ENCODE data around the gene MVB12B. TPM values are rescaled to one million over a fixed set of nuclear protein-coding genes. Genes with fewer than 3 reads are reported as not detected.

MVB12B gene
- total and polyA plus RNA-seq, 2 of the 4 experiments (the other 2 are of a cell fraction) = 2.0 to 4.0 TPM

- no peak overlapping the region for H4K8ac ChIP-seq (ENCODE audit: low read depth in 2 of 2, low read length in 2 of 2)
- H3K79me1 ChIP-seq (ENCODE audit: low read depth in 1 of 2, low read length in 2 of 2) = no peaks in the 10 kb centered on the region
- ChIA-PET CTCF (no interaction called here), POLR2A (ENCODE audit: unreplicated experiment) (no interaction called here)
- H3K9ac ChIP-seq (ENCODE audit: low read depth, low read length) = no peak overlapping the region
- no peak overlapping the region for H2AK5ac ChIP-seq (ENCODE audit: low read depth, low read length)
- DNase-seq = no peak
- intact Hi-C loops (cut with micrococcal nuclease) = no loop called here
- H3K4ac ChIP-seq (ENCODE audit: low read depth, low read length) = no peak overlapping the region
- no peak overlapping the region for H3K56ac ChIP-seq (ENCODE audit: extremely low read depth, insufficient read depth, low read length)
- H3K27me3 ChIP-seq (ENCODE audit: control insufficient read depth, insufficient read depth, low read length) = no peaks in the 10 kb centered on the region
- no TSS peak for BruUV-seq (replicated peaks)
- dilution Hi-C loops (cut with HindIII; ENCODE audit: low sequenced_read_pairs, unreplicated experiment) = no loop called here
- H3K27ac ChIP-seq (ENCODE audit: insufficient read depth, low read length) = no peak overlapping the region
- no peak overlapping the region for H3K23ac ChIP-seq (ENCODE audit: low read depth, low read length)
- H3K9me1 ChIP-seq (ENCODE audit: insufficient read depth, low read length) = no peaks in the 10 kb centered on the region
- no peak overlapping the region for H2BK20ac ChIP-seq (ENCODE audit: low read depth, low read length)
- H4K91ac ChIP-seq (ENCODE audit: insufficient read depth, low read depth, low read length) = no peak overlapping the region
- no peak overlapping the region for H2AFZ ChIP-seq (replicated peaks; ENCODE audit: low read length, poor library complexity)
- no peak overlapping the region for H3K4me3 ChIP-seq (ENCODE audit: insufficient read depth, low read depth, low read length)
- no peak for TF ChIP-seq SMC3 (IDR thresholded peaks at IDR 0.05; ENCODE audit: low read depth, low read length)
- H4K5ac ChIP-seq (ENCODE audit: low read depth, low read length) = no peak overlapping the region
- no peak overlapping the region for H3K18ac ChIP-seq (ENCODE audit: low read depth, low read length)
- H3K4me1 ChIP-seq (ENCODE audit: control insufficient read depth, insufficient read depth, low read length) = peaks cover 2% of the 10 kb centered on the region; the same call in 1 of the 2 replicates
- H3K36me3 ChIP-seq (ENCODE audit: control insufficient read depth, insufficient read depth, low read length) = no peaks in the 10 kb centered on the region
- no peak overlapping the region for H2BK15ac ChIP-seq (ENCODE audit: low read depth, low read length)
- ATAC-seq (ENCODE audit: low read depth) = no peak
- no peaks in the 10 kb centered on the region for H3K9me3 ChIP-seq (ENCODE audit: control insufficient read depth, insufficient read depth, low read length)
- no peak overlapping the region for H2BK120ac ChIP-seq (ENCODE audit: low read depth, low read length)
- H2BK5ac ChIP-seq (ENCODE audit: low read depth, low read length, poor library complexity, severe bottlenecking) = no peak overlapping the region
- no peak overlapping the region for H2AK9ac ChIP-seq (replicated peaks; ENCODE audit: low read depth, low read length, poor library complexity)
- no peak overlapping the region for H3K4me2 ChIP-seq (ENCODE audit: low read depth, low read length)
- H3K14ac ChIP-seq (replicated peaks; ENCODE audit: low read depth, low read length) = no peak overlapping the region
- H4K20me1 ChIP-seq (ENCODE audit: insufficient read depth, low read length) = no peaks in the 10 kb centered on the region
- 100% methylated on average over 2 of the region's 13 CpGs; no CpG with 5 or more reads in 1 of the 2 experiments for whole genome bisulfite sequencing, 2 experiments (ENCODE audit: extremely low coverage in 2 of 2, insufficient read length in 1 of 2)
- in situ Hi-C loops (cut with MboI; ENCODE audit: low sequenced_read_pairs) = loop anchor here (25.0 kb wide), 1 partner anchor 1071 kb away; no protein-coding TSS in a partner anchor
These were observed 156.9 kb downstream of the MVB12B start for GRCh38 chr9:126483468-126484073.
